ENCODE measurements around the gene RXRA. TPM values are rescaled to one million over a fixed set of nuclear protein-coding genes. Genes with fewer than 3 reads are reported as not detected.

RXRA gene
- total and polyA plus RNA-seq, 2 donors (not counting 3 experiments of a cell fraction or from before 2014, with no cell fraction given), result 15.4 to 37.4 TPM

DNA sequence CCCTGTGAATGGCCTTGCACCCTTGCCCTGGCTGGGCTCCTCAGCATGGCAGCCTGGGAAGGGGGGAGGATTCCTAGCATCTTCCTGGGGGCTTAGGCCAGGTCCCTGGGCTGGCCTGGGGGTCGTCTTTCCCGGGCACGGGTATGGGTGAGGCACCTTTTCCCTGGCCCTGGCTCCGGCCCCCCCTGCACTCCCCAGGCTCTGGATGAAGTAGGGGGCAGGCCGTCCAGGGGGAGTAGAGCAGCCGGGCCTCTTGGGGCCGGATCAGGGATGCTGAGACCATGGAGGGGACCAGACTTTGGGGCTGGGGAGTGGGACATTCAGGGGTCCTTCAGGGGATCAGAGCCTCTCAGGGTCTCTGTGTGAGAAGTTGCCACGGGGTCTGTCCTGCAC lies 6.6 kb downstream of the RXRA start:
- POLR2A ChIA-PET, result no interaction called here
- no peak overlapping the region for H3K27ac ChIP-seq (ENCODE audit: insufficient read depth, low read depth, low read length)
- H3K9me1 ChIP-seq (replicated peaks; ENCODE audit: control insufficient read depth, extremely low read depth, insufficient read depth, low read length), result no peaks in the 10 kb centered on the region
- CTCF ChIA-PET, result no interaction called here
- H3K4me2 ChIP-seq (ENCODE audit: insufficient read depth, low read length), result no peak overlapping the region
- H3K9me3 ChIP-seq (replicated peaks; ENCODE audit: control insufficient read depth, insufficient read depth, low read length), result no peaks in the 10 kb centered on the region
- FAIRE-seq (no peak), DNase-seq (ENCODE audit: low read depth, low spot score) (no peak)
- no peaks in the 10 kb centered on the region for H3K36me3 ChIP-seq (ENCODE audit: control insufficient read depth in 2 of 2, extremely low read depth in 1 of 2, insufficient read depth in 2 of 2, low read length in 2 of 2)
- no peak overlapping the region for H2AFZ ChIP-seq (ENCODE audit: low read depth, low read length)
- BruUV-seq (replicated peaks), result no TSS peak
- H3K4me3 ChIP-seq (replicated peaks in 1 of 3; ENCODE audit: insufficient read depth in 1 of 3, low read depth in 1 of 3, low read length in 3 of 3), result no peak overlapping the region
- H3K27me3 ChIP-seq (ENCODE audit: control insufficient read depth in 2 of 2, insufficient read depth in 2 of 2, low read length in 2 of 2), result no peaks in the 10 kb centered on the region
- H4K20me1 ChIP-seq (replicated peaks; ENCODE audit: control insufficient read depth, extremely low read depth, insufficient read depth, low read length), result no peaks in the 10 kb centered on the region
- TF ChIP-seq MYC (IDR thresholded peaks at IDR 0.05; ENCODE audit: low read depth, low read length) (no peak), GATA2 (IDR thresholded peaks at IDR 0.05; ENCODE audit: insufficient read depth, insufficient read length, low read depth, low read length) (no peak), EZH2 (IDR thresholded peaks at IDR 0.05; ENCODE audit: borderline replicate concordance, low read depth, low read length, severe bottlenecking) (no peak), POLR2A (IDR thresholded peaks at IDR 0.05; ENCODE audit: low read depth, low read length) (no peak), JUN (IDR thresholded peaks at IDR 0.05; ENCODE audit: borderline replicate concordance, insufficient read depth, insufficient read length, low read depth) (no peak), POLR2AphosphoS5 (IDR thresholded peaks at IDR 0.05; ENCODE audit: insufficient read depth, low read depth, low read length) (no peak), FOS (IDR thresholded peaks at IDR 0.05; ENCODE audit: borderline replicate concordance, insufficient read depth, low read length) (no peak)
- TF ChIP-seq, protein P1, sequence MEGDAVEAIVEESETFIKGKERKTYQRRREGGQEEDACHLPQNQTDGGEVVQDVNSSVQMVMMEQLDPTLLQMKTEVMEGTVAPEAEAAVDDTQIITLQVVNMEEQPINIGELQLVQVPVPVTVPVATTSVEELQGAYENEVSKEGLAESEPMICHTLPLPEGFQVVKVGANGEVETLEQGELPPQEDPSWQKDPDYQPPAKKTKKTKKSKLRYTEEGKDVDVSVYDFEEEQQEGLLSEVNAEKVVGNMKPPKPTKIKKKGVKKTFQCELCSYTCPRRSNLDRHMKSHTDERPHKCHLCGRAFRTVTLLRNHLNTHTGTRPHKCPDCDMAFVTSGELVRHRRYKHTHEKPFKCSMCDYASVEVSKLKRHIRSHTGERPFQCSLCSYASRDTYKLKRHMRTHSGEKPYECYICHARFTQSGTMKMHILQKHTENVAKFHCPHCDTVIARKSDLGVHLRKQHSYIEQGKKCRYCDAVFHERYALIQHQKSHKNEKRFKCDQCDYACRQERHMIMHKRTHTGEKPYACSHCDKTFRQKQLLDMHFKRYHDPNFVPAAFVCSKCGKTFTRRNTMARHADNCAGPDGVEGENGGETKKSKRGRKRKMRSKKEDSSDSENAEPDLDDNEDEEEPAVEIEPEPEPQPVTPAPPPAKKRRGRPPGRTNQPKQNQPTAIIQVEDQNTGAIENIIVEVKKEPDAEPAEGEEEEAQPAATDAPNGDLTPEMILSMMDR (IDR thresholded peaks at IDR 0.05; ENCODE audit: extremely low read depth in 1 of 2, insufficient read depth in 1 of 2, low read depth in 1 of 2, low read length in 2 of 2), result no peak
- TF ChIP-seq, protein P2, sequence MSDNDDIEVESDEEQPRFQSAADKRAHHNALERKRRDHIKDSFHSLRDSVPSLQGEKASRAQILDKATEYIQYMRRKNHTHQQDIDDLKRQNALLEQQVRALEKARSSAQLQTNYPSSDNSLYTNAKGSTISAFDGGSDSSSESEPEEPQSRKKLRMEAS (IDR thresholded peaks at IDR 0.05; ENCODE audit: insufficient read depth, insufficient read length), result no peak
- peaks cover 72% of the 10 kb centered on the region for H3K79me2 ChIP-seq (ENCODE audit: control insufficient read depth, insufficient read depth, low read length)
- dilution Hi-C loops (cut with MboI; ENCODE audit: extremely low pct_ligation_motif_present, low sequenced_read_pairs) (no loop called here), intact Hi-C loops (cut with micrococcal nuclease) (no loop called here)
- H3K4me1 ChIP-seq (ENCODE audit: control insufficient read depth, extremely low read depth, insufficient read depth, low read length), result peaks cover 14% of the 10 kb centered on the region
- H3K9ac ChIP-seq (replicated peaks; ENCODE audit: extremely low read depth, insufficient read depth, low read length), result no peak overlapping the region

All from endothelial cell of umbilical vein (primary cell).